ENCODE results near the gene RPS16. TPM values are rescaled to one million over a fixed set of nuclear protein-coding genes. Genes with fewer than 3 reads are reported as not detected.

The RPS16 gene
- total and polyA plus RNA-seq, 2 donors (not counting 1 experiment from before 2014, with no cell fraction given) = 3,910 to 6,448 TPM

GRCh38 chr19:39415111-39416046 is 20.4 kb downstream of the RPS16 start:
- peaks cover 6% of the 10 kb centered on the region for H3K79me2 ChIP-seq (ENCODE audit: control insufficient read depth, insufficient read depth, low read length)
- WGBS (ENCODE audit: insufficient coverage) = 95% methylated on average over 32 of the region's 35 CpGs
- H3K27ac Mint-ChIP-seq = no peak overlapping the region
- no peaks in the 10 kb centered on the region for H3K27me3 Mint-ChIP-seq
- ChIA-PET CTCF (interaction anchor here (1.1 to 3.2 kb wide), 5 partner anchors 13 to 257 kb away, joined by 3 to 11 read pairs (median 4); partner anchors contain the start of gene EID2B), POLR2A (interaction anchor here (1.1 to 2.5 kb wide), 3 partner anchors 14 to 30 kb away, joined by 3 to 7 read pairs (median 3); partner anchors contain the start of genes RPS16 and SUPT5H)
- peaks cover 3% of the 10 kb centered on the region for H4K20me1 ChIP-seq (ENCODE audit: control insufficient read depth, insufficient read depth, low read length, poor library complexity, severe bottlenecking)
- DNase-seq = no peak
- no peak overlapping the region for H3K4me2 ChIP-seq (replicated peaks; ENCODE audit: low read depth, low read length, poor library complexity, severe bottlenecking)
- peak overlapping the region in 1 of 2 donors; percentile 26 for H3K27ac ChIP-seq (ENCODE audit: low read length in 2 of 2)
- no peak overlapping the region for H3K9ac ChIP-seq (ENCODE audit: low read length)
- peaks cover 21 to 27% of the 10 kb centered on the region in 2 donors for H3K4me1 ChIP-seq (ENCODE audit: control insufficient read depth in 2 of 2, insufficient read depth in 2 of 2, low read length in 2 of 2)
- no peak overlapping the region for H2AFZ ChIP-seq (ENCODE audit: insufficient read depth, low read depth, low read length, poor library complexity, severe bottlenecking)
- no peak for ATAC-seq (ENCODE audit: low read depth)
- H3K9me3 ChIP-seq (ENCODE audit: control extremely low read depth in 1 of 3, control insufficient read depth in 2 of 3, insufficient read depth in 1 of 3, low read length in 2 of 3) = peaks cover 0 to 2% (median 0%) of the 10 kb centered on the region in 3 donors
- H3K4me3 Mint-ChIP-seq = peak overlapping the region; percentile 41
- intact Hi-C loops (cut with micrococcal nuclease) = no loop called here
- H3K4me3 ChIP-seq (ENCODE audit: control extremely low read depth in 1 of 5, extremely low read depth in 1 of 5, insufficient read depth in 1 of 5, low read depth in 2 of 5, low read length in 4 of 5) = no peak overlapping the region
- TF ChIP-seq EZH2 (IDR thresholded peaks at IDR 0.05; ENCODE audit: borderline replicate concordance, insufficient read depth, low read depth, low read length, poor library complexity, severe bottlenecking) = no peak
- no peak for TF ChIP-seq CTCF (IDR thresholded peaks at IDR 0.05)
- peaks cover 40% of the 10 kb centered on the region for H3K4me1 Mint-ChIP-seq
- H3K9me3 Mint-ChIP-seq (ENCODE audit: insufficient read depth) = no peaks in the 10 kb centered on the region
- H3K36me3 ChIP-seq (replicated peaks in 1 of 2; ENCODE audit: control extremely low read depth in 1 of 2, control insufficient read depth in 1 of 2, extremely low read depth in 1 of 2, insufficient read depth in 2 of 2, low read length in 1 of 2) = peaks cover 0 to 24% of the 10 kb centered on the region in 2 experiments
- no peaks in the 10 kb centered on the region for H3K27me3 ChIP-seq (replicated peaks in 1 of 4; ENCODE audit: control extremely low read depth in 1 of 4, control insufficient read depth in 3 of 4, insufficient read depth in 4 of 4, low read length in 3 of 4)
